AG09319 (cell line): ENCODE measurements around the gene TRIM31.

ENCODE experiments used
- DNase-seq: peaks from one replicate; pipeline ENCODE4 v3.0.0-alpha.2; 2010; ENCODE audit warnings: low read depth; ENCODE audit errors: extremely low read depth
- TF ChIP-seq, protein P1 (sequence below): IDR thresholded peaks from 2 replicates; pipeline ENCODE4 v1.5.1; 2011; ENCODE audit warnings: low read depth, mild to moderate bottlenecking, inconsistent platforms, low read length, moderate library complexity

The TRIM31 gene

GRCh38 chr6:30152016-30152673 lies 39.3 kb upstream of the TRIM31 start:
- no peak for DNase-seq
- TF ChIP-seq, protein P1, sequence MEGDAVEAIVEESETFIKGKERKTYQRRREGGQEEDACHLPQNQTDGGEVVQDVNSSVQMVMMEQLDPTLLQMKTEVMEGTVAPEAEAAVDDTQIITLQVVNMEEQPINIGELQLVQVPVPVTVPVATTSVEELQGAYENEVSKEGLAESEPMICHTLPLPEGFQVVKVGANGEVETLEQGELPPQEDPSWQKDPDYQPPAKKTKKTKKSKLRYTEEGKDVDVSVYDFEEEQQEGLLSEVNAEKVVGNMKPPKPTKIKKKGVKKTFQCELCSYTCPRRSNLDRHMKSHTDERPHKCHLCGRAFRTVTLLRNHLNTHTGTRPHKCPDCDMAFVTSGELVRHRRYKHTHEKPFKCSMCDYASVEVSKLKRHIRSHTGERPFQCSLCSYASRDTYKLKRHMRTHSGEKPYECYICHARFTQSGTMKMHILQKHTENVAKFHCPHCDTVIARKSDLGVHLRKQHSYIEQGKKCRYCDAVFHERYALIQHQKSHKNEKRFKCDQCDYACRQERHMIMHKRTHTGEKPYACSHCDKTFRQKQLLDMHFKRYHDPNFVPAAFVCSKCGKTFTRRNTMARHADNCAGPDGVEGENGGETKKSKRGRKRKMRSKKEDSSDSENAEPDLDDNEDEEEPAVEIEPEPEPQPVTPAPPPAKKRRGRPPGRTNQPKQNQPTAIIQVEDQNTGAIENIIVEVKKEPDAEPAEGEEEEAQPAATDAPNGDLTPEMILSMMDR, result no peak

DNA sequence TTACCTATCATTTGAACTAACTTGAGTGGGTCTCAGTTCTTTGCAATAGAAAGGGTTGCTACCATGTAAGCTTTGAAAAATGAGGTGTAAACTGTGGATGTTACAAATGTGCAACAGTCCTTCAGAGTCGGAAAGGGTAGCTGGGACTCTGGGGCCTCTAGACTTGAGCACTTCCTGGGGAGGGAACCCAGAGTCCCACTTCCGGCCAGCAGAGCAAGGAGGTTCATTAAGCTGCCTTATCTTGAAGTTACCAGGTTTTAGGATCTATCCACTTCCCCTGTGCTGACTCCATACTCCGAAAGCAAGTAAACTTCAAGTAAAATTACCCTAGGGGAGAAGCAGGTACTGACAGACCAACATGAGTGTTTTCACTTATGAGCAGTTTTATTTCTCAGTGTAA lies 38.7 kb upstream of the TRIM31 start:
- DNase-seq, result no peak
- TF ChIP-seq, protein P1, result no peak

- no peak for DNase-seq
- TF ChIP-seq, protein P1, result no peak
Observed at GRCh38 chr6:30150671-30151395, 37.9 kb upstream of the TRIM31 start.

- TF ChIP-seq, protein P1, result no peak
- no peak for DNase-seq
Observed at GRCh38 chr6:30149858-30150550, 37.1 kb upstream of the TRIM31 start.

GRCh38 chr6:30149234-30149633 lies 36.3 kb upstream of the TRIM31 start:
- TF ChIP-seq, protein P1, result no peak
- DNase-seq, result no peak

DNA sequence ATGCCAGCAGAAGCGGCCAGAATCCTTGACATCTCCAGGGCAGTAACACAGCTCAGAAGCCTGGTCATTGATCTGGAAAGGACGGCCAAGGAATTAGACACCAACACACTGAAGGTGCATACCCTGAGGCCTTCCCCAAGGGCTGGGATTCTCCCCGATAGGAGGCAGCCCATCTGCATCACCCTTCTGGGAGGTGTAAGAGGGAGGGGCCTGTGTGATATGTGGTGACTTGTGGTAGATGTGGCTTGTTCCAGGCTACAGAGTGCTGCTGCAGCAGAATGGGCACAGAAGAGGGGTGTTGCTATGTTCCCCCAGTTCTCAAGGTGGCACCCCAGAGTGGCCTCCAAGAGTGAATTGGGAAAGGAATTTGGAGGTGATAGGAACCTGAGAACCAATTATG lies 34.2 kb upstream of the TRIM31 start:
- TF ChIP-seq, protein P1, result no peak
- DNase-seq, result no peak

GRCh38 chr6:30145818-30146217 lies 32.9 kb upstream of the TRIM31 start:
- DNase-seq, result no peak
- TF ChIP-seq, protein P1, result no peak
